ENCODE measurements around the gene BPGM.
"Not testable (repeated sequence)": the region's sequence is repeated elsewhere in the genome, so short reads cannot be mapped to it uniquely, and the experiment has no call there.

The BPGM gene

DNA sequence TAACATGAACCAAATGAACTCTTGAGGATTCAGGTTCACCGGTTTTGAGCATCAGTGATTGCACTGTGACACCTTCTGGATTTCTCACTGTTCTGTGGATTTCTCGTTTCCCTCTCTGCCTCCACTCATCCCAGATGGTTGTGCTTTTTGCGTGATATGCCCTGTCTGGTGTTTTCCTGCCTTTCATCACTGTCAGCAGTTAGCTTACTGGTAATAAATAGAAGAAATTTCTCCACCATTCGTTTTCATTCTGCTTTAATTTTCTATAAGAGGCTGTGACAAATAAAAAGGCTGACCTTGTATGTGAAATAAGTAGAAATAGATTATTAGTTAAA is 16.2 kb downstream of the BPGM start:
- Histone ChIP-seq H3K27me3 (ENCODE audit: control insufficient read depth, insufficient read depth, low read length, poor library complexity, severe bottlenecking) (no peaks in the 10 kb centered on the region), H3K36me3 (ENCODE audit: control insufficient read depth, insufficient read depth, low read length) (no peaks in the 10 kb centered on the region), H3K27ac (ENCODE audit: insufficient read depth, low read depth, low read length, poor library complexity, severe bottlenecking) (no peak overlapping the region), H3K9me3 (ENCODE audit: control insufficient read depth, low read length) (no peaks in the 10 kb centered on the region), H3K4me3 (ENCODE audit: insufficient read depth, low read depth, low read length) (no peak overlapping the region), H3K4me1 (ENCODE audit: control insufficient read depth, insufficient read depth, low read length) (no peaks in the 10 kb centered on the region)
- 95 to 99% methylated on average over 3 to 4 of the region's 4 CpGs for WGBS, 2 experiments

DNA sequence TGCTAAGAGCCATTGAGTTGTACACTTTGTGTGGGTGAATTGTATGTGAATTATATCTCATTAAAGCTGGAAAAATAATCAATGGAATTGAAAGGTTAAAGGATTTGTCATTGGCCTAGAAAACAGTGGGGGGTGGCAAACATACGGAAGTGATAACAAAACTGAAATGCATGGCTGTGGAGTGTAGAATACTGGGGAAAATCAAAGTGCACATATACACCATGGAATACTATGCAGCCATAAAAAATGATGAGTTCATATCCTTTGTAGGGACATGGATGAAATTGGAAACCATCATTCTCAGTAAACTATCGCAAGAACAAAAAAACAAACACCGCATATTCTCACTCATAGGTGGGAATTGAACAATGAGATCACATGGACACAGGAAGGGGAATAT is 18.4 kb downstream of the BPGM start:
- H3K27me3 ChIP-seq (ENCODE audit: control insufficient read depth, insufficient read depth, low read length, poor library complexity, severe bottlenecking); H3K9me3 ChIP-seq (ENCODE audit: control insufficient read depth, low read length); H3K36me3 ChIP-seq (ENCODE audit: control insufficient read depth, insufficient read depth, low read length); H3K4me3 ChIP-seq (ENCODE audit: insufficient read depth, low read depth, low read length); H3K4me1 ChIP-seq (ENCODE audit: control insufficient read depth, insufficient read depth, low read length); H3K27ac ChIP-seq (ENCODE audit: insufficient read depth, low read depth, low read length, poor library complexity, severe bottlenecking): not testable (repeated sequence)
- WGBS, 2 experiments = 0% methylated on average over 1 of the region's 3 CpGs

DNA sequence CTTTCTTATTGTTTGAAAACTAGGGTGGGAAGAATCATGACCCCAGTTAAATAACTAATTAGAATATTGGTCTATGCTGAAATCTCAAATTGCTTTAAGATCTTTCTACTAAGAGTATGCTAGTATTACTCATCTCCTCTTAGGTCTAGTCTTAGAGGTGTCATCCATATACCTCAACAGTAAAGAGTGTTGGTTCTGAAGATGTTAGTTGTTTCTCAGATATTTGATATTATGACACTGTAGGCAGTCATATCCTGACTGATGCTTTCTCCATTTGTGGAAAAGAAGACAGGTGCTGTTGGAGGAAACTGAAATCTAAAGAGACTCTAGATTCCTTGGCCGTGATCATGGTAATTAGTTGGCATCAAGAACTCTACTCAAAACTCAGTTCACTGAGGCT is 21.2 kb downstream of the BPGM start:
- H3K27me3 ChIP-seq (ENCODE audit: control insufficient read depth, insufficient read depth, low read length, poor library complexity, severe bottlenecking) = no peaks in the 10 kb centered on the region
- no peaks in the 10 kb centered on the region for H3K9me3 ChIP-seq (ENCODE audit: control insufficient read depth, low read length)
- no peak overlapping the region for H3K27ac ChIP-seq (ENCODE audit: insufficient read depth, low read depth, low read length, poor library complexity, severe bottlenecking)
- 85 to 97% methylated on average over 1 of the region's 1 CpG for WGBS, 2 experiments
- no peak overlapping the region for H3K4me3 ChIP-seq (ENCODE audit: insufficient read depth, low read depth, low read length)
- no peaks in the 10 kb centered on the region for H3K4me1 ChIP-seq (ENCODE audit: control insufficient read depth, insufficient read depth, low read length)
- no peaks in the 10 kb centered on the region for H3K36me3 ChIP-seq (ENCODE audit: control insufficient read depth, insufficient read depth, low read length)

- 84 to 87% methylated on average over 3 of the region's 4 CpGs for WGBS, 2 experiments
- H3K27ac ChIP-seq (ENCODE audit: insufficient read depth, low read depth, low read length, poor library complexity, severe bottlenecking) = no peak overlapping the region
- H3K4me1 ChIP-seq (ENCODE audit: control insufficient read depth, insufficient read depth, low read length) = no peaks in the 10 kb centered on the region
- H3K27me3 ChIP-seq (ENCODE audit: control insufficient read depth, insufficient read depth, low read length, poor library complexity, severe bottlenecking) = no peaks in the 10 kb centered on the region
- H3K4me3 ChIP-seq (ENCODE audit: insufficient read depth, low read depth, low read length) = no peak overlapping the region
- H3K9me3 ChIP-seq (ENCODE audit: control insufficient read depth, low read length) = no peaks in the 10 kb centered on the region
- peaks cover 4% of the 10 kb centered on the region for H3K36me3 ChIP-seq (ENCODE audit: control insufficient read depth, insufficient read depth, low read length)
These were observed 22.7 kb downstream of the BPGM start for GRCh38 chr7:134669388-134669787.

DNA sequence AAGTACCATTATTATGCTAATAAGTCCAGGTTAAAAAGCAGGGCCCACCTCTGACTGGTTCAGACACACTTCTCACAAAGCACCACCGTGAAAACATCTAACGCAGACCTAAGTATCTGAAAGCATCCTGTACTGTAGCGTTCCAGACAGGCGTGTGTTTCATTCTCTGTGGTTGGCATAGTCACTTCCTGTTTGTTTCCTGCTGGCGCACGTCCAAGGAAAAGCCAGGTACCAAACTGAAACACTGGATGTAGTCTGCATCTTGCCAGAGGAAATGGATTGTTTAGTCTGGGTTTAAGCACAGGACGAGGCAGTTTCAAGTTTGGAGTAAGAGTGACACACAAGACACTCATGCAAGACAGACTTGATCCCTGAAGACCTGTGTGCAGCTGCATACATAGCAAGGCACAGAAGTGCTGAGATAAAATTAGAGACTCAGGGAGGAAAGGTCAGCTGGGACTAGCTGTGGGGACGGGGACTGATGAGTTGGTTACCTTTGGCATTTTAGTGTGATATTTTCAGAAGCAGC is 23.3 kb downstream of the BPGM start:
- Histone ChIP-seq H3K4me3 (ENCODE audit: insufficient read depth, low read depth, low read length) (no peak overlapping the region), H3K36me3 (ENCODE audit: control insufficient read depth, insufficient read depth, low read length) (peaks cover 5% of the 10 kb centered on the region), H3K9me3 (ENCODE audit: control insufficient read depth, low read length) (no peaks in the 10 kb centered on the region), H3K27ac (ENCODE audit: insufficient read depth, low read depth, low read length, poor library complexity, severe bottlenecking) (no peak overlapping the region), H3K4me1 (ENCODE audit: control insufficient read depth, insufficient read depth, low read length) (no peaks in the 10 kb centered on the region), H3K27me3 (ENCODE audit: control insufficient read depth, insufficient read depth, low read length, poor library complexity, severe bottlenecking) (no peaks in the 10 kb centered on the region)
- 78 to 82% methylated on average over 8 of the region's 8 CpGs for WGBS, 2 experiments

- H3K27me3 ChIP-seq (ENCODE audit: control insufficient read depth, insufficient read depth, low read length, poor library complexity, severe bottlenecking) = no peaks in the 10 kb centered on the region
- H3K27ac ChIP-seq (ENCODE audit: insufficient read depth, low read depth, low read length, poor library complexity, severe bottlenecking) = no peak overlapping the region
- no peaks in the 10 kb centered on the region for H3K9me3 ChIP-seq (ENCODE audit: control insufficient read depth, low read length)
- H3K4me1 ChIP-seq (ENCODE audit: control insufficient read depth, insufficient read depth, low read length) = no peaks in the 10 kb centered on the region
- peaks cover 5% of the 10 kb centered on the region for H3K36me3 ChIP-seq (ENCODE audit: control insufficient read depth, insufficient read depth, low read length)
- 100% methylated on average over 1 of the region's 1 CpG for WGBS, 2 experiments
- H3K4me3 ChIP-seq (ENCODE audit: insufficient read depth, low read depth, low read length) = no peak overlapping the region
These were observed 25.0 kb downstream of the BPGM start for GRCh38 chr7:134671609-134672008.

- Histone ChIP-seq H3K36me3 (ENCODE audit: control insufficient read depth, insufficient read depth, low read length) (peaks cover 5% of the 10 kb centered on the region), H3K9me3 (ENCODE audit: control insufficient read depth, low read length) (no peaks in the 10 kb centered on the region), H3K4me3 (ENCODE audit: insufficient read depth, low read depth, low read length) (no peak overlapping the region), H3K4me1 (ENCODE audit: control insufficient read depth, insufficient read depth, low read length) (no peaks in the 10 kb centered on the region), H3K27ac (ENCODE audit: insufficient read depth, low read depth, low read length, poor library complexity, severe bottlenecking) (no peak overlapping the region), H3K27me3 (ENCODE audit: control insufficient read depth, insufficient read depth, low read length, poor library complexity, severe bottlenecking) (no peaks in the 10 kb centered on the region)
These were observed 27.8 kb downstream of the BPGM start for GRCh38 chr7:134674424-134674823.

- no peaks in the 10 kb centered on the region for H3K4me1 ChIP-seq (ENCODE audit: control insufficient read depth, insufficient read depth, low read length)
- WGBS, 2 experiments = 84 to 91% methylated on average over 1 of the region's 1 CpG
- no peak overlapping the region for H3K27ac ChIP-seq (ENCODE audit: insufficient read depth, low read depth, low read length, poor library complexity, severe bottlenecking)
- H3K9me3 ChIP-seq (ENCODE audit: control insufficient read depth, low read length) = no peaks in the 10 kb centered on the region
- peaks cover 5% of the 10 kb centered on the region for H3K36me3 ChIP-seq (ENCODE audit: control insufficient read depth, insufficient read depth, low read length)
- H3K27me3 ChIP-seq (ENCODE audit: control insufficient read depth, insufficient read depth, low read length, poor library complexity, severe bottlenecking) = no peaks in the 10 kb centered on the region
- no peak overlapping the region for H3K4me3 ChIP-seq (ENCODE audit: insufficient read depth, low read depth, low read length)
These were observed 30.1 kb downstream of the BPGM start for GRCh38 chr7:134676743-134677142.

GRCh38 chr7:134678115-134678514 is 31.5 kb downstream of the BPGM start:
- Histone ChIP-seq H3K9me3 (ENCODE audit: control insufficient read depth, low read length) (no peaks in the 10 kb centered on the region), H3K27me3 (ENCODE audit: control insufficient read depth, insufficient read depth, low read length, poor library complexity, severe bottlenecking) (no peaks in the 10 kb centered on the region), H3K36me3 (ENCODE audit: control insufficient read depth, insufficient read depth, low read length) (peaks cover 5% of the 10 kb centered on the region), H3K27ac (ENCODE audit: insufficient read depth, low read depth, low read length, poor library complexity, severe bottlenecking) (no peak overlapping the region), H3K4me1 (ENCODE audit: control insufficient read depth, insufficient read depth, low read length) (no peaks in the 10 kb centered on the region), H3K4me3 (ENCODE audit: insufficient read depth, low read depth, low read length) (no peak overlapping the region)
- WGBS, 2 experiments = 91 to 95% methylated on average over 2 of the region's 2 CpGs

- Histone ChIP-seq H3K36me3 (ENCODE audit: control insufficient read depth, insufficient read depth, low read length) (peaks cover 5% of the 10 kb centered on the region), H3K4me1 (ENCODE audit: control insufficient read depth, insufficient read depth, low read length) (no peaks in the 10 kb centered on the region), H3K4me3 (ENCODE audit: insufficient read depth, low read depth, low read length) (no peak overlapping the region), H3K9me3 (ENCODE audit: control insufficient read depth, low read length) (no peaks in the 10 kb centered on the region), H3K27me3 (ENCODE audit: control insufficient read depth, insufficient read depth, low read length, poor library complexity, severe bottlenecking) (no peaks in the 10 kb centered on the region), H3K27ac (ENCODE audit: insufficient read depth, low read depth, low read length, poor library complexity, severe bottlenecking) (no peak overlapping the region)
- WGBS, 2 experiments = 97 to 98% methylated on average over 2 of the region's 2 CpGs
These were observed 32.4 kb downstream of the BPGM start for GRCh38 chr7:134679006-134679405.

DNA sequence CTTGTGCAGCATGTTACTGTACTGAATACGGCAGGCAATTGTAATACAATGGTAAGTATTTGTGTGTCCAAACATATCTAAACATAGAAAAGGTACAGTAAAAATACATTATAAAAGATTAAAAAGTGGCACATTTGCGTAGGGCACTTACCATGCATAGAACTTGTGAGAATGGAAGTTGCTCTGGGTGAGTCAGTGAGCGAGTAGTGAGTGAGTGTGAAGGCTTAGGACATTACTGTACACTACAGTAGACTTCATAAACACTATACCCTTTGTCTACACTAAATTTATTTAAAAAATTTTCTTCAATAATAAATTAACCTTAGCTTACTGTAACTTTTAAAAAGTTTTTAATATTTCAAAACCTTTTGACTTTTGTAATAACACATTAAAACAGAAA is 37.5 kb downstream of the BPGM start:
- H3K36me3 ChIP-seq (ENCODE audit: control insufficient read depth, insufficient read depth, low read length) = no peaks in the 10 kb centered on the region
- H3K27ac ChIP-seq (ENCODE audit: insufficient read depth, low read depth, low read length, poor library complexity, severe bottlenecking) = no peak overlapping the region
- no peak overlapping the region for H3K4me3 ChIP-seq (ENCODE audit: insufficient read depth, low read depth, low read length)
- H3K9me3 ChIP-seq (ENCODE audit: control insufficient read depth, low read length) = no peaks in the 10 kb centered on the region
- WGBS, 2 experiments = 83% methylated on average over 1 of the region's 3 CpGs; no CpG with 5 or more reads in 1 of the 2 experiments
- no peaks in the 10 kb centered on the region for H3K27me3 ChIP-seq (ENCODE audit: control insufficient read depth, insufficient read depth, low read length, poor library complexity, severe bottlenecking)
- no peaks in the 10 kb centered on the region for H3K4me1 ChIP-seq (ENCODE audit: control insufficient read depth, insufficient read depth, low read length)

Data from ectodermal cell (in vitro differentiated cells).